GM23248 (cell line): ENCODE measurements around the gene ANAPC2.

Experiments
- EZH2 ChIP-seq: fragments of 200-600 bp; sonication (generic); IDR thresholded peaks from 2 replicates; pipeline ENCODE4 v1.6.1; 2018; ENCODE audit warnings: antibody characterized with exemption, mild to moderate bottlenecking; ENCODE audit not compliant: insufficient read depth, poor library complexity, severe bottlenecking
- EZH2phosphoT487 ChIP-seq: fragments of 200-600 bp; sonication (generic); IDR thresholded peaks from 2 replicates; pipeline ENCODE4 v1.6.1; 2018; ENCODE audit warnings: antibody characterized with exemption, moderate library complexity, mild to moderate bottlenecking, low read depth; ENCODE audit not compliant: insufficient read depth

GRCh38 chr9:137194388-137194787 lies 6.0 kb upstream of the ANAPC2 start:
- TF ChIP-seq EZH2 (no peak), EZH2phosphoT487 (no peak)
